ENCODE results near the gene SMIM13. TPM values are rescaled to one million over a fixed set of nuclear protein-coding genes. Genes with fewer than 3 reads are reported as not detected.

Gene SMIM13
- total RNA-seq, 4 donors from 2014 or later, result 4.1 to 6.3 (median 4.7) TPM

DNA sequence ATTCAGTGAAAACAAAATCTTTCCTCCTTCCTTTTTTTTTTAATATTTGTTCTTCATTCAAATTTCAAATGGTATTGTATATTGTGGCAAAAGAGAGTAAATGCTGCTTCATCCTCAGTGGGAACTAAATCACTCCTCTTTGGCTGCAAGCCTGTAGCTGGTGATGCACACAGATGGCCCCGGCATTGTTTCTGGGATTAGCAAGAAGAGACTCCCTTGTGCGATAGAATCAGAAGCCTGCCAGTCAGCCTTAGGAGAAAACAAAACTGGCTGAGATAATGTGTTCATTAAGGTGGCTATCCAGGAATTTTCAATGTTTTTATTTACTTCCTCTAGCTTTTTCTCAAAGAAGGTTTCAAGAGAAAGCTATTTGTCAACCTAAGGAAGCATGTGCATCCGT is 28.8 kb upstream of the SMIM13 start:
- Histone ChIP-seq H3K4me1 (no peaks in the 10 kb centered on the region), H3K9me3 (no peaks in the 10 kb centered on the region), H3K27me3 (no peaks in the 10 kb centered on the region), H3K4me3 (no peak overlapping the region), H3K36me3 (no peaks in the 10 kb centered on the region), H3K27ac (no peak overlapping the region)
- no peak for DNase-seq
- TF ChIP-seq POLR2A (IDR thresholded peaks at IDR 0.05), result no peak
- TF ChIP-seq, protein P1, sequence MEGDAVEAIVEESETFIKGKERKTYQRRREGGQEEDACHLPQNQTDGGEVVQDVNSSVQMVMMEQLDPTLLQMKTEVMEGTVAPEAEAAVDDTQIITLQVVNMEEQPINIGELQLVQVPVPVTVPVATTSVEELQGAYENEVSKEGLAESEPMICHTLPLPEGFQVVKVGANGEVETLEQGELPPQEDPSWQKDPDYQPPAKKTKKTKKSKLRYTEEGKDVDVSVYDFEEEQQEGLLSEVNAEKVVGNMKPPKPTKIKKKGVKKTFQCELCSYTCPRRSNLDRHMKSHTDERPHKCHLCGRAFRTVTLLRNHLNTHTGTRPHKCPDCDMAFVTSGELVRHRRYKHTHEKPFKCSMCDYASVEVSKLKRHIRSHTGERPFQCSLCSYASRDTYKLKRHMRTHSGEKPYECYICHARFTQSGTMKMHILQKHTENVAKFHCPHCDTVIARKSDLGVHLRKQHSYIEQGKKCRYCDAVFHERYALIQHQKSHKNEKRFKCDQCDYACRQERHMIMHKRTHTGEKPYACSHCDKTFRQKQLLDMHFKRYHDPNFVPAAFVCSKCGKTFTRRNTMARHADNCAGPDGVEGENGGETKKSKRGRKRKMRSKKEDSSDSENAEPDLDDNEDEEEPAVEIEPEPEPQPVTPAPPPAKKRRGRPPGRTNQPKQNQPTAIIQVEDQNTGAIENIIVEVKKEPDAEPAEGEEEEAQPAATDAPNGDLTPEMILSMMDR (IDR thresholded peaks at IDR 0.05), result no peak

DNA sequence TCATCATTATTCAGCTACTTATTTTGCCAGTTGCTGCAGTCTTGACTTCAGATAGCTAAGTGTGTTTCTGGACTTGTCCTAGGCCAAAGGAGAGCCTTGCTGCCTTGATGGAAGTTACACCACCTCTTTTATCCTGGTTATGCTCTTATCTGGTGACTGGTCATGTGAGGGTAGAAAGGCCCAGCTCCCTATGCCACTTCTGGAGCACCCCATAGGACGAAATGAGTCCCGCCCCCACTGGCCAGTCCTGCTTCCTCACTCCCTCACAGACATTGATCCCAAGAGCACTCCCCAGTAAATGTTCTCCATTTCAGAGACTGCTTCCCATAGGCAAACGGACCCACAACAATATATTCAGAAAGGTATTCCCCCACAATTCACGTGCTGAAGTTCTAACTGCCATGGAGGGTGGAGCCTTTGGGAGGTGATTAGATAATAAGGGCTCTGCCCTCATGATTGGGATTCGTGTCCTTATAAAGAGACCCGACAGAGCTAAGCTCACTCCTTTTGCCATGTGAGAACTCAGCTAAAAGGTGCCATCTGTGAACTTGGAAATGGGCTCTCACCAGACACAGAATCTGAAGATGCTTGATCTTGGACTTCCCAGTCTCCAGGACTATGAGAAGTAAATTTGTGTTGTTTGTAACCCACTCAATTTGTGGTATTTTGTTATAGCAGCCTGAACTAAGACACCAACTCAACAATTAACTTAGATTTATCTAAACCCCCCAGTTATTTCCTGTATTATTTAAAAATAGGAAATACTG is 28.0 kb upstream of the SMIM13 start:
- Histone ChIP-seq H3K27me3 (no peaks in the 10 kb centered on the region), H3K36me3 (no peaks in the 10 kb centered on the region), H3K4me1 (no peaks in the 10 kb centered on the region), H3K4me3 (no peak overlapping the region), H3K9me3 (no peaks in the 10 kb centered on the region), H3K27ac (no peak overlapping the region)
- TF ChIP-seq, protein P1 (IDR thresholded peaks at IDR 0.05), result no peak
- no peak for TF ChIP-seq POLR2A (IDR thresholded peaks at IDR 0.05)
- DNase-seq, result no peak

DNA sequence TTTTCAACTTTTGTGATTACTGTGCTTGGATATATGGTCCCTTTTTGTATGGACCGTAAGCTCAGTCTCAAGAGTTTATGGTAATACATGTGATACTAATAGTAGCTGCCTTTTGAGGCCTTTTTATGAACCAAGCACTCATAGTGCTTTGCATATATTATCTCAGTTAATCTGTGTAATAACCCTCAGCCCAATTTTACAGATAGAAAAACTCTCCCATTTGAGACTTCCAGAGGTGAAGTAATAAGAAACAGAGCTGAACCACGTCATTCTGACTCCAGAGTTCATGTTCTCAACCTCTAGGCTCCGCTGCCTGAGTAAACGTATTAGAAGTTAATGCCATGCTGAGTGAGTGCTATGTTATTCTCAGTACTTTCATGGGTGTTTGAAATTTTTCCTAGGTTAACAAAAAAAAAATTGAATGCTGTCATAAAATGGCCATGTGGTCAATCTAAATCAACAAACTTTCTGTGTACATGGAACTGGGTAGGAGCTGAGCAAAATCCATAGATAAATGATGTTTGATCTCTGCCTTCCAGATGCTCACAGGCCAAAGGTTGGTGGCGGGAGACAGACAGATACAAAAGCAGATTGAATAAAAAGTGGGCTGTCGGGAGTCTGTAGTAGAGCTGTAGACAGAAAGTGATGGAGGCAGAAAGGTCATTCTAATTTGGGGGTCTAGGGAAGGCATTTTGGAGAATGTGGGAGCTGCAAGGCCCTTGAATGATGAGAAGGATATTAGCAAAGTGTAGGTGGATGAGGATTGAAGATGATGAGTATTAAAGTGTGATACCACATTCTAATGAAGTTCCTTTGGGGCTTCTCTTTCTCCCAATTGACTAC is 26.9 kb upstream of the SMIM13 start:
- no peak for DNase-seq
- H3K36me3 ChIP-seq, result no peaks in the 10 kb centered on the region
- no peaks in the 10 kb centered on the region for H3K27me3 ChIP-seq
- H3K4me1 ChIP-seq, result no peaks in the 10 kb centered on the region
- no peak overlapping the region for H3K27ac ChIP-seq
- H3K9me3 ChIP-seq, result no peaks in the 10 kb centered on the region
- H3K4me3 ChIP-seq, result no peak overlapping the region
- no peak for TF ChIP-seq POLR2A (IDR thresholded peaks at IDR 0.05)
- TF ChIP-seq, protein P1 (IDR thresholded peaks at IDR 0.05), result no peak

DNA sequence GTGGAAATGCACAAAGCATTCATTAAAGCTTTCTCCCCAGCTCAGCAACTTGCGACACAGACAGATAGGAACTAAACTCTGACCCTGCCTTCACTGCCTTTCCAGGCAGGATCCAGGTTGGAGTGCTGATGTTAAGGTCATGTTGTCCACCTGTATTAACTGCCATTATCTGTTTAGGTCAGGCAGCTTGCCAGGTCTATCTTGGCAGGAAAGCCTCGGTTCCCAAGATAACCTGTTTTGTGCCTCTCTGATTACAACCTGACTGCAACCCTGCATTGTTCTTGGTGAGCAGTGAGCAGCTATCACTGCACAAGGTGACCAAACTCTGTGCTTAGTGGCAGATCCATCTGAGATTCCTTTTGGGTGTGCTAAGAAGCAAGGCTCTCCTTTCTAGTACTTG is 26.3 kb upstream of the SMIM13 start:
- DNase-seq, result no peak
- H3K9me3 ChIP-seq, result no peaks in the 10 kb centered on the region
- H3K27me3 ChIP-seq, result no peaks in the 10 kb centered on the region
- no peak overlapping the region for H3K27ac ChIP-seq
- no peak for TF ChIP-seq POLR2A (IDR thresholded peaks at IDR 0.05)
- TF ChIP-seq, protein P1 (IDR thresholded peaks at IDR 0.05), result no peak
- no peaks in the 10 kb centered on the region for H3K36me3 ChIP-seq
- no peak overlapping the region for H3K4me3 ChIP-seq
- no peaks in the 10 kb centered on the region for H3K4me1 ChIP-seq

DNA sequence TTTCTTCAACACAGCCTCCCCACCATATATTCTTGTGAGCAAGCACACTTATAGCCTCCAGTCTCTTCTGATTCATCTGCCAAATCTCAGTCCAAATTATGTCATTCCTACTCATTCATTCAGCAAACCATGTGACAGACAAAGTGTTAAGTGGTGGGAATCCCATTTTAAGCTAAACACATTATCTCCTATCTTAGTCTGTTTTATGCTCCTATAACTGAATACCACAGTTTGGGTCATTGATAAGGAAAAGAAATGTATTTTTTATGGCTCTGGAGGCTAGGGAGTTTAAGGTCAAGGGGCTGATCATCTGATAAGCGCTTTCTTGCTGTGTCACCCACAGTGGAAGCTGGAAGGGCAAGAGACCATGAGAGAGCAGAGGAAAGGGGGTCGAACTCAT is 23.9 kb upstream of the SMIM13 start:
- H3K36me3 ChIP-seq, result no peaks in the 10 kb centered on the region
- DNase-seq, result no peak
- H3K27me3 ChIP-seq, result no peaks in the 10 kb centered on the region
- H3K4me3 ChIP-seq, result no peak overlapping the region
- H3K27ac ChIP-seq, result no peak overlapping the region
- H3K4me1 ChIP-seq, result no peaks in the 10 kb centered on the region
- H3K9me3 ChIP-seq, result no peaks in the 10 kb centered on the region
- TF ChIP-seq, protein P1 (IDR thresholded peaks at IDR 0.05), result no peak
- no peak for TF ChIP-seq POLR2A (IDR thresholded peaks at IDR 0.05)

Measured in Peyer's patch (tissue), 4 donors.